Middle frontal gyrus (tissue), 1 donor: Measurements from ENCODE around the gene ANKS1B.
A peak's percentile ranks its signal among the peaks of the same experiment; 100 is the strongest.

ENCODE experiments used
- DNase-seq: peaks from one replicate; pipeline ENCODE4 v3.0.0-alpha.2; 2015; ENCODE audit warnings: low spot score; ENCODE audit errors: extremely low spot score

Gene ANKS1B

GRCh38 chr12:99455350-99456035 lies 529.2 kb downstream of the ANKS1B start:
- DNase-seq: no peak

GRCh38 chr12:99454539-99455172 lies 530.1 kb downstream of the ANKS1B start:
- DNase-seq: no peak

GRCh38 chr12:99453836-99454538 lies 530.7 kb downstream of the ANKS1B start:
- peak; percentile 44 for DNase-seq

- DNase-seq: no peak
These were observed 534.6 kb downstream of the ANKS1B start for GRCh38 chr12:99450036-99450630.

- no peak for DNase-seq
These were observed 539.8 kb downstream of the ANKS1B start for GRCh38 chr12:99444859-99445316.

DNA sequence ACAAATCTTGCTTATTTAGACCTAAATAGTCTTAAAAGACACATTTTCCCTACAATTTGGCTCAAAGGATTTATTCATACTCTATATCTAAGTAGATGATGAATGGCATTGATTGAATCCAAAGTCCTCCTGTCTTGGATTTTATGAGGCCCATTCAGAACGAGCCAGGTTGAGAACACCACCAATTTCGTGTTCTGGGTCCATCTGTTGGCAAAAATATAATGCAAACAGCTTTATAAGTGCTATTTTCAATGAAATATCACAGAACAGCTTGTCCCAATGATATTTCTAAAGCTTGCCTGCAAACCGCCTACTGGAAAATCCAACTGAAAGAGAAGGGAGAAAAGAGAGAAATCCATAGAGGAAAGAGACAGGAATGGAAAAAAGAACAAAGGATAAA lies 542.0 kb downstream of the ANKS1B start:
- peak; percentile 58 for DNase-seq

DNA sequence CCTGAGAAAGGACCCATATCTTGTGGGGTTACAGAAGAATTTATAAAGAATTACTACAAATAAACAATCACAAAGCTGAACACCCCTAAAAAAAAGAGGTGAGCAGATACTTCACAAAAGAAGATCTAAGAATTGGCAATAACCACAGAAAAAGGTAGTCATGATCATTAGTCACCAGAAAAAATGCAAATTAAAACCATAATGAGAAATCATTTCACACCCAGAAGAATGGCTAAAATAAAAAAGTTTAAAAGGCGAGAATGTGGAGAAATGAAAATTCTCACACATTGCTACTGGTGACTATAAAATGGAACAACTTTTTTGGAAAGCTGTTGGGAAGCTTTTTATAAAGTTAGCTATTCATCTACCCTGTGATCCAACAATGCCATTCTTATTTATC lies 545.3 kb downstream of the ANKS1B start:
- no peak for DNase-seq

GRCh38 chr12:99436584-99436983 lies 548.2 kb downstream of the ANKS1B start:
- DNase-seq: no peak

GRCh38 chr12:99435095-99435791 lies 549.5 kb downstream of the ANKS1B start:
- no peak for DNase-seq

GRCh38 chr12:99433155-99433554 lies 551.6 kb downstream of the ANKS1B start:
- no peak for DNase-seq

GRCh38 chr12:99431203-99431602 lies 553.5 kb downstream of the ANKS1B start:
- no peak for DNase-seq

DNA sequence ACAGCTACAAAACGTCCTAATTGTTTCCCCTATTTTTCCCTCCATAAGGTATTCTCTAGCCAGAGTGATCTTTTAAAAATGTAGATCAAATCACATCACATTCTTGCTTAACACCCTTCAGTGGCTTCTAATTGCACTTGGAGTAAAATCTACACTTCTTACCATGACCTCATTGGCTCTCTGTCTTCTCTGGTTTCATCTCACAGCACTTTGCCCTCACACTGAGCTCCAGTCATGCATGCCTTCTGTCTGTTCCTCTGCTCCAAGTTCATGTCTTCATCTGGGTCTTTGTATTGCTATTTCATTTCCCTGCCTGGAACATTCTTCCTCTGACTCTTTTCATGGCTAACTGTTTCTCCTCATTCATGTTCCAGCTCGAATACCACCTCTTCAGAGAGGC lies 557.6 kb downstream of the ANKS1B start:
- DNase-seq: no peak

DNA sequence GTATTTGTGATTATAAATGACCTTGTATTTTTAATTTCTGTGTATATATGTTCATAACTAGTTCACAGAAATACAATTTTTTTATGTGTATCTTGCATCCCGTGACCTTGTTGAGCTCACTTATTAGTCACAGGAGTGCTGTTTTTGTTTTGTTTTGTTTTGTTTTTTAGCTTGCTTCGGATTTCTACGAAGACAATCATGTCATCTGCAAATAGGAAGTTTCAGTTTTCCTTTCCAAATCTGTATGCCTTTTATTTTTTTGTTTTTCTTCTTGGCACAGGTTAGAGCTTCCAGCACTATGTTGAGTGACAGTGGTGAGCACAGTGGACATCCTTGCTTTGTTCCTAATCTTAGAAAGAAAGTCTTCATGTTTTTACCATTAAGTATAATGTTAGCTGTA lies 566.4 kb downstream of the ANKS1B start:
- no peak for DNase-seq

DNA sequence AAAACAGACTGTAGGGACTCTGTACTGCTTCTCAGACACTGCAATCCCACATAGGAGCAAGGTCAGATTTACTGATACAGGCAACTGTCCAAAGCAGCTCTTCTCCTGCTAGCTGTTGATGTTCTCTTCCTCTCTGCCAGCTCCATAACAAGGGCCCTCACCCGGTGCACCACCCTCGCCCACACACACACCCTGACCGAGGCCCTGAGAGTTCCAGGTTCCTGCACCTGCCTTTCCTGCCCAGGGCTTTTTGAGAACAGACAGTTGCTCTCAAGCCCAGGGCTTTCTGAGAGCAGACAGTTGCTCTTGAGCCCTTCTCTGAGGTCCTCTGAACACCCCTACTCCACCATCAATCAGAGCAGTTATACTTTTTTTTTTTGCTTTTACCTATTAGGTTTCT lies 571.0 kb downstream of the ANKS1B start:
- DNase-seq: no peak

- no peak for DNase-seq
These were observed 591.0 kb downstream of the ANKS1B start for GRCh38 chr12:99393763-99394162.

- no peak for DNase-seq
These were observed 592.5 kb downstream of the ANKS1B start for GRCh38 chr12:99392091-99392850.

- no peak for DNase-seq
These were observed 594.0 kb downstream of the ANKS1B start for GRCh38 chr12:99390707-99391106.

GRCh38 chr12:99389751-99390150 lies 595.0 kb downstream of the ANKS1B start:
- no peak for DNase-seq

DNA sequence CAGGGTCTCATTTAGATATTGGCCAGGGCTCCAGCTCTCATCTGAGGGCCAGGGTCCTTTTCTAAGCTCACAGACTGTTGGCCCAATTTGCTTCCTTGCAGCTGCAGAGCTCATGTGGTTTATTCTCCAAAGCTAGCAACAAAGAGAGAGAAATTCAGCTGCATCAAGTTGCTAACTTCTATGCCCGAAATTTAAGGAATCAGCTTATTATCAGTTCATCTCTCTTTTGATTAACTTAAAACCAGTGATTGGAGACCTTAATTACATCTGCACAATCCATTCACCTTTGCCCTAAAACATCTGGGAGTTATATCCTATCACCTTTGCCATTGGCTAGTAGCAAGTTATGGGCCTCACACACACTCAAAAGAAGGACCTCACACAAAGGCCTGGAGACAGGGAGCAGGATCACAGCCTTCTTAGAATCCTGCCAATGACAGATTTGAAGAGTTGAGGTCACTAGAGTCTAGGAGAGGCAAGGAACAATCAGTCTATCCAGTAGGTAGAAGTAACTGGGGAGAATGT lies 596.0 kb downstream of the ANKS1B start:
- DNase-seq: no peak

DNA sequence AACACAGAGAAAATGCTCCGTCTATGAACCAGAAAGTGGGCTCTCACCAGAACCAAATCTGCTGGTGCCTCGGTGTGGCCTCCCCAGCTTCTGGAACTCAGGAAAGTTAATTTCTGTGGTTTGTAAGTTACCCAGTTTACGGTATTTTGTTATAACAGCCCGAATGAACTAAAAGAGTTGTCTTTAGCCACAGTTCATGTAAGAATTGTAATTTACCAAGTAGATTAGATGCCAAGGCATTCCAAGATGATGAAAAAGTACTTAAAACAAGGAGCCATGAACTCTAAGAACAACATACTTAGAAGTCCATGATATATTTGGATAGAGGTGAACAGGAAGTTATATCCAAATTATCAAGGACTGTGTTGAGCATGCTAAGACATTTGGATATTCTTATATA lies 597.1 kb downstream of the ANKS1B start:
- DNase-seq: no peak

DNA sequence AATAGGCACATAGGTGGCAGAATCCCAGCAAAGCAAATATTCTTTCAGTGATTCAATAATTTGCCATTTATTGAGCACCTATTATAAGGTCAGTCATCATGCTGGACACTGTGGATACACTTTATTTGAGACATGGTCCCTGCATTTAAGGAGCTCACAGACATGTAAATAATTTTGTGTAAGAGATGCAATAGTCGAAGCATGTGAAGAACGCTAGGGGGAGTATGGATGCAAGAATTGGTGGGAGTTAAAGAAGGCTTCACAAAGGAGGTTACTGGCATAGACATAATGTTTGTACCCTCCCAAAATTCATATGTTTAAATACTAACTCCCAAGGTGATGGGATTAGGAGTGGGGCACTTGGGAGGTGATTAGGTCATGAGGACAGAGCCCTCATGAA lies 597.8 kb downstream of the ANKS1B start:
- no peak for DNase-seq
